Measurements from ENCODE around the gene MEX3A.
"Not testable (repeated sequence)": the region's sequence is repeated elsewhere in the genome, so short reads cannot be mapped to it uniquely, and the experiment has no call there.

MEX3A gene

GRCh38 chr1:156079762-156080161, 2.5 kb downstream of the MEX3A start:
- DNase-seq (ENCODE audit: low read depth in 2 of 2) = no peak

GRCh38 chr1:156078728-156079127, 3.5 kb downstream of the MEX3A start:
- no peak for DNase-seq (ENCODE audit: low read depth in 2 of 2)

- DNase-seq (ENCODE audit: low read depth in 2 of 2) = no peak
Observed at GRCh38 chr1:156077430-156077760, 4.9 kb downstream of the MEX3A start.

- no peak for DNase-seq (ENCODE audit: low read depth in 2 of 2)
Observed at GRCh38 chr1:156076609-156077429, 5.4 kb downstream of the MEX3A start.

DNA sequence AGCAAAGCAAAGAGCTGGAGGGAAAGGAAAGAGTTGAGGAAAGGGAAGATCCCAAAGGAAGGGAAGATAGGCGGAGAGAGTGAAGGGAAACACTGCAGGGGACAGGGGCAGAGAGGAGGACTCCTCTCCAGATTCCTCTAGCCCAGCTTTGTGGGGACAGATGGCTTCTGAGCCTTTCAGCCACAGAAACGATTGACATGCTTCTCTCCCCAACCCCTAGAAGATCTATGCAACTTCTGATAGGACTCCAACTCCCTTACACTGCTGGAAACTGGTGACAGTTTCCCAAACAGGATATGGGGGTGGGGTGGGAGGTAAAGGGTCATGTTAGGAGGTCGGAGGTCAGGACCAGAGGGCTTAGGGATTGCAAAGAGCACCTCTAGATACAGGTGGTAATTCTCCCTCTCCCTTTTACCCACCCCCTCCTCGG, 6.5 kb downstream of the MEX3A start:
- no peak for DNase-seq (ENCODE audit: low read depth in 2 of 2)

- DNase-seq (ENCODE audit: low read depth in 2 of 2) = no peak
Observed at GRCh38 chr1:156075162-156075561, 7.1 kb downstream of the MEX3A start.

GRCh38 chr1:156074661-156075060, 7.6 kb downstream of the MEX3A start:
- no peak for DNase-seq (ENCODE audit: low read depth in 2 of 2)

DNA sequence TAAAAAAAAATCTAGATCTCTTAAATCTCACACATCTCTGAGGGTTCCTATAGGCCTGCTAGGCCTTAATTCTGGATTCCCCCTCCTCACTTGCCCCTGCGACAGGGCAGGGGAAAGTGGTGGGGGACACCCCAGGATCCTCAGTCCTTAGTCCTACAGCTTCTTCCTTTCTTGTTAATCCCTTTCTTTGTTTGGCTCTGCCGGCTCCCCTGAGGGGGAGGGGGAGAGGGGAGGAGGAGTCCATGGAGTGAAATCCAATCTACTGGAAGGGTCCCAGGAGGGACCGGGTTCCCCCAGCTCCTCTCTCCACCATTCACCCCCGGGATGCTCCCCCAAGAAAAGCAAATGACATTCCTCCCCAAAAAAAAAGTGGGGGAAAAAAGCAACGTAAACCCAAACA, 8.5 kb downstream of the MEX3A start:
- no peak for DNase-seq (ENCODE audit: low read depth in 2 of 2)

GRCh38 chr1:156073110-156073687, 9.1 kb downstream of the MEX3A start:
- no peak for DNase-seq (ENCODE audit: low read depth in 2 of 2)

GRCh38 chr1:156072251-156072650, 10.0 kb downstream of the MEX3A start:
- DNase-seq (ENCODE audit: low read depth in 2 of 2) = no peak

GRCh38 chr1:156071332-156071816, 10.9 kb downstream of the MEX3A start:
- DNase-seq (ENCODE audit: low read depth in 2 of 2) = not testable (repeated sequence)

- DNase-seq (ENCODE audit: low read depth in 2 of 2) = no peak
Observed at GRCh38 chr1:156070548-156070947, 11.7 kb downstream of the MEX3A start.

DNA sequence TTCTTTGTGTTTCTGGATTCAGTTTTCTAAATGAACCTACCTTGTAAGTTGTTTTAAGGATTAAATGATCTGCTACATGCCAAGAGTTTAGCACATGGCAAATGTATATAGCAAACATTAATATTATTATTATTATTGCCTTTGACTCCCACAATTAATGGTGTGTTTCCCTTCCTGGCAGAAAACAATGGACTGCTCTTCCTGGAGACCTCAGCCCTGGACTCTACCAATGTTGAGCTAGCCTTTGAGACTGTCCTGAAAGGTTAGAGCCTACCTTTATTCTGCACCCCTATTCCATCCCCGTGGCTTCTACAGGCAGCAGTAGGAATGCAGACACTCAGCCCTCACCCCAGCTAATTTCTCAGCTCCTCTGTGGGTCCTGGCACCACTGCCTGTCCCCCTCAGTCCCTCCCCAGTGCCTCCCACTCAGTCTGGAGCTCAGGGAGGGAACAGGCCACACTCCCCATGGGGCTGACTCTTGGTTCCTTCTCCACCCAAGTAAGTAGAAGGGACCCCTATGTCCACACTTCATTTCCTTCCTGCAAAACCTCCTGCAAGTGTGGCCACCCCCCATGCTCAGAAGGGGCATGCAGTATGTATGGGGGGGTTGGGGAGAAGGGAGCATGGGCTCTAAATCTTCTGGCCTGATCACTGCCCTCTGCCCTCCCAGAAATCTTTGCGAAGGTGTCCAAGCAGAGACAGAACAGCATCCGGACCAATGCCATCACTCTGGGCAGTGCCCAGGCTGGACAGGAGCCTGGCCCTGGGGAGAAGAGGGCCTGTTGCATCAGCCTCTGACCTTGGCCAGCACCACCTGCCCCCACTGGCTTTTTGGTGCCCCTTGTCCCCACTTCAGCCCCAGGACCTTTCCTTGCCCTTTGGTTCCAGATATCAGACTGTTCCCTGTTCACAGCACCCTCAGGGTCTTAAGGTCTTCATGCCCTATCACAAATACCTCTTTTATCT, 12.5 kb downstream of the MEX3A start:
- no peak for DNase-seq (ENCODE audit: low read depth in 2 of 2)

DNA sequence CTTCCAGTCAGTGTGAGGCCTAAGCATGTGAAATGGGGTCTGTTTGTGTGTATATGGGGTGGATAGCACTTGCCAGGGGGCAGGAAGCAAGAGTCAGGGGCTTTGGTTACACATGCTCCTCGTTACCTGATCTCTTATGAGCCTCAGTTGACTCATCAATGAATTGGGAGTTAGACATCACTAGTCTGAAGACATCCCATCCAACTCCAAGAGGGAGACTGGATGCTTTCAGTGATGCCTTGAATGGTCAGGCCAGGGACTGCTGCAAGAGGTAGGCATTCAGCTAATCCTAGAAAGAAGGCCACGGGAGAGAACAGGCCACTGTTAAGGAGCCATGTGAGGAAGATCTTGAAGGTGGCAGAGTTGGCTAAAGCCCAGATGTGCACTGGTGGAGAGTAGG, 15.0 kb downstream of the MEX3A start:
- DNase-seq (ENCODE audit: low read depth in 2 of 2) = no peak

DNA sequence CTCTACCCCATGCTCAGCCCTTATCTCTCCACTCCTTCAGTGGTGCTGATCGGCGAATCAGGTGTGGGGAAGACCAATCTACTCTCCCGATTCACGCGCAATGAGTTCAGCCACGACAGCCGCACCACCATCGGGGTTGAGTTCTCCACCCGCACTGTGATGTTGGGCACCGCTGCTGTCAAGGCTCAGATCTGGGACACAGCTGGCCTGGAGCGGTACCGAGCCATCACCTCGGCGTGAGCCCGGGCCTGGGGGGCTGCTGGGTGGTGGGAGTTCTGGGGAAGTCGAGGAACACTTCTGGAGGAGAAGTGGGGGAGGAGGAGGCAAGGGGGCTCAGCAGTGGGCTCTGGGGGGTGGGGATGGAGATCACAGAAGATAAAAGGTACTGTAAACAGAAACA, 16.4 kb downstream of the MEX3A start:
- no peak for DNase-seq (ENCODE audit: low read depth in 2 of 2)

DNA sequence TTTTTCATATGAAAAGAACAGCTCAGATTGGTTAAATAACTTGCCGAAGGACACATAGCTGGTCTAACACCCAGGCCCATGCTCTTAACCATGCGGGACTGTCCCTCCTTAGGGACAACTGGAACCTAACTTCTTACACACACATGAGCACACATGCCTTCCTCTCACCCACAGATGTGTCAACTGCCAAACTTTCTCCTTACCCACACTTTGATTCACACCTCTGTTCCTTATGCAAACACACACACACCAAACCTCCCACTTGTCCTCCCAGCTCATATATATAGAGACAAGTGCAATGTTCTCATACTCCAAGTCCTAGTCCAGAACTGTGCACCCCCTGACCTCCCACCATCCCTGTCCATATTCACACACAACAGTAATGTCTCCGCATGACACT, 17.1 kb downstream of the MEX3A start:
- DNase-seq (ENCODE audit: low read depth in 2 of 2) = no peak

- DNase-seq (ENCODE audit: low read depth in 2 of 2) = no peak
Observed at GRCh38 chr1:156064615-156065014, 17.6 kb downstream of the MEX3A start.

DNA sequence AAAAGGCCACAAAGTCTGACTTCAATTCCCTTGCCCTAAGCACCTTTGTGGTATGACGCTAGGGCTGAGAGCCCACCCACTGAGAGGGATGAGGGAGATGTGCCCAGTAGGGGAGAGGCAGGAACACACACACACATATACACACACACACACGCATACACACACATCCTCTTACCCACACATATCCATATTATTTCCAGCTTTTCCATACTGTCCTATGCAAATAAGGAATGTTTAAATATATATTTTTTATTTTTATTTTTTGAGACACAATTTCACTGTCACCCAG, 18.3 kb downstream of the MEX3A start:
- DNase-seq (ENCODE audit: low read depth in 2 of 2) = no peak

- no peak for DNase-seq (ENCODE audit: low read depth in 2 of 2)
Observed at GRCh38 chr1:156062189-156062588, 20.1 kb downstream of the MEX3A start.

DNA sequence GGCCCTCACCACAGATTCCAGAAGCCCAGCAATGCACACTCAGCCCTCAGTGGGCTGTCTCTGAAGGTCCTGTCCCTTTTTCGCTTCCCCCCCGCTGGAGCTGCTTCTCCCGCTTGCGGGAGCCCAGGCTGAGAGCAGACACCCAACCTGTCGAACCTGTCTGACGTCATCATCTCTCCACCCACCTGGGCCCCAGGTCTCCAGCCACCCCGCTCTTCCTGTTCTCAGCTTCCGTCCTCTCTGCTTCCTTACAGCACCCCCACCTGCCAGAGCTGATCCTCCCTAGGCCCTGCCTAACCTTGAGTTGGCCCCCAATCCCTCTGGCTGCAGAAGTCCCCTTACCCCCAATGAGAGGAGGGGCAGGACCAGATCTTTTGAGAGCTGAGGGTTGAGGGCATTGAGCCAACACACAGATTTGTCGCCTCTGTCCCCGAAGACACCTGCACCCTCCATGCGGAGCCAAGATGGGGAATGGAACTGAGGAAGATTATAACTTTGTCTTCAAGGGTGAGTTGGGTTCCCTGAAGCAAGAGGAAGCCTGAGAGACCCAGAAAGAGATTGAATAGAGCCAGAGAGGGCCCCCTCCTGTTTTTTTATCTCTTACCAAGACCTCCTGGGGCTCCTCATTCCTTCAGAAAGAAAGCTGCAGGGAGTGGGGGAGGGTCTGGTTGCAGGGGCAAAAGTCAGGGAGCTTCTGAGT, 21.2 kb downstream of the MEX3A start, which contains the start of gene RAB25:
Gene RAB25 (plus strand): TSS at position 224 of the 700 bp plus-strand sequence. CDS start 241 bp downstream, at position 465.
- DNase-seq (ENCODE audit: low read depth in 2 of 2) = no peak

- DNase-seq (ENCODE audit: low read depth in 2 of 2) = no peak
Observed at GRCh38 chr1:156056326-156056849, 25.9 kb downstream of the MEX3A start.
